ENCODE measurements around the gene GALNT15.

The GALNT15 gene

DNA sequence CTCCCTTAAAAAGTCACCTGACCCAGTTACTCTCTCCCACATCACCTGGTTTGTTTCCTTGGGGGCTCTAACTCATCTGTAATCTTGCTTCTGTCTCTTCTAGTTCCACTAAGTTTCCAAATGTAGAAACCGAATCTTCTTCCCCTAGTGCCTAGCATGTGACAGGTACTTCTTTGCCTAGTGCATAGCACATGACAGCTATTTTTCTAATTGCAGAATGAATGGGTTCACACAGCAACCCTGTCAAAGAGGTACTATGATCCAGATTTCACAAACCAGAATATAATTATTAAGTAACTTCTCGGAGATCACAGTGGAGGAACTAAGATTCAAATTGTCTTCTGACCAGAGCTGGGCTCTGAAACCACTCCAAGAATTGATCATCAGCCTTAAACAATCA lies 82.8 kb downstream of the GALNT15 start:
- Histone ChIP-seq H4K8ac (ENCODE audit: low read length) (no peak overlapping the region), H3K9me3 (ENCODE audit: control insufficient read depth, low read length) (no peaks in the 10 kb centered on the region), H2BK120ac (ENCODE audit: low read depth, low read length) (no peak overlapping the region), H2BK15ac (ENCODE audit: low read depth, poor library complexity, severe bottlenecking) (no peak overlapping the region), H3K79me1 (replicated peaks; ENCODE audit: low read length, poor library complexity, severe bottlenecking) (peaks cover 20% of the 10 kb centered on the region), H2BK12ac (ENCODE audit: low read length in 2 of 2) (no peak overlapping the region), H4K91ac (ENCODE audit: low read length) (no peak overlapping the region), H3K27ac (ENCODE audit: low read length, poor library complexity, severe bottlenecking) (no peak overlapping the region), H3K4ac (ENCODE audit: low read depth in 1 of 2, low read length in 2 of 2) (no peak overlapping the region), H2AFZ (ENCODE audit: low read depth, low read length) (no peak overlapping the region), H3K18ac (ENCODE audit: low read depth in 1 of 2, low read length in 2 of 2) (no peak overlapping the region), H2AK5ac (ENCODE audit: low read length, severe bottlenecking) (no peak overlapping the region), H3K4me2 (ENCODE audit: low read length, poor library complexity, severe bottlenecking) (no peak overlapping the region), H3K23ac (ENCODE audit: low read length in 2 of 2) (no peak overlapping the region), H3K36me3 (ENCODE audit: control insufficient read depth in 1 of 2, insufficient read depth in 2 of 2, low read depth in 1 of 2, low read length in 2 of 2) (peaks cover 8 to 41% of the 10 kb centered on the region in 2 experiments), H2BK5ac (ENCODE audit: low read depth, low read length, poor library complexity, severe bottlenecking) (no peak overlapping the region), H3K9ac (ENCODE audit: low read length) (no peak overlapping the region), H3K4me3 (ENCODE audit: insufficient read depth in 1 of 2, low read depth in 1 of 2, low read length in 2 of 2) (no peak overlapping the region), H3K4me1 (ENCODE audit: control insufficient read depth, insufficient read depth, low read depth, low read length) (no peaks in the 10 kb centered on the region), H3K14ac (ENCODE audit: low read length in 2 of 2) (no peak overlapping the region), H3K27me3 (ENCODE audit: control insufficient read depth in 1 of 2, insufficient read depth in 1 of 2, low read length in 2 of 2) (no peaks in the 10 kb centered on the region)
- 95% methylated on average over 2 of the region's 2 CpGs for WGBS
- no peak for DNase-seq

GRCh38 chr3:16258177-16258576 lies 83.7 kb downstream of the GALNT15 start:
- WGBS = 92% methylated on average over 5 of the region's 5 CpGs
- no peak overlapping the region for H3K14ac ChIP-seq (ENCODE audit: low read length in 2 of 2)

DNA sequence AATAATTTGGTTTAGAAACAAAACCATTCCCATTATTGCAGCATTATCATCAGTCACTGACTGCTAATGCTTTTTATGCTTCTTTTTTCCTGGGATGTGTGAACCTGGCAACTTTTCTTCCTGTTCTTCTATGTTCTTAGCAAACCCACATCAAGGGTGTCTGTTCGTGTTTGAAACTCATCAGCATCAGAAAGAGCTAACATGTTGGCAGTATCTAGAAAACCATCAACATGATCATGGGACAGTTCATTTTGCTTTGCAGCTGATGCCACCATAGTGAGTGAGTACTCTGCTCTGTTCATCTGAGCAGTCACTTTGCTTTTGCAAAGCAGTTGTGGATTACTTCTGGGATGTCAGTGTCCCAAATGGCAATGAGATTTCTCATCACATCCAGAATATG lies 84.4 kb downstream of the GALNT15 start:
- Histone ChIP-seq H4K91ac (ENCODE audit: low read length) (no peak overlapping the region), H3K14ac (ENCODE audit: low read length in 2 of 2) (no peak overlapping the region), H2BK5ac (ENCODE audit: low read depth, low read length, poor library complexity, severe bottlenecking) (no peak overlapping the region), H3K4me3 (ENCODE audit: insufficient read depth in 1 of 2, low read depth in 1 of 2, low read length in 2 of 2) (no peak overlapping the region), H3K9ac (ENCODE audit: low read length) (no peak overlapping the region), H3K18ac (ENCODE audit: low read depth in 1 of 2, low read length in 2 of 2) (no peak overlapping the region), H2BK15ac (ENCODE audit: low read depth, poor library complexity, severe bottlenecking) (no peak overlapping the region), H3K4me2 (ENCODE audit: low read length, poor library complexity, severe bottlenecking) (no peak overlapping the region), H2AFZ (ENCODE audit: low read depth, low read length) (no peak overlapping the region), H3K27me3 (ENCODE audit: control insufficient read depth in 1 of 2, insufficient read depth in 1 of 2, low read length in 2 of 2) (no peaks in the 10 kb centered on the region), H3K4ac (ENCODE audit: low read depth in 1 of 2, low read length in 2 of 2) (no peak overlapping the region), H3K4me1 (ENCODE audit: control insufficient read depth, insufficient read depth, low read depth, low read length) (no peaks in the 10 kb centered on the region), H4K8ac (ENCODE audit: low read length) (no peak overlapping the region), H3K27ac (ENCODE audit: low read length, poor library complexity, severe bottlenecking) (no peak overlapping the region), H3K9me3 (ENCODE audit: control insufficient read depth, low read length) (no peaks in the 10 kb centered on the region), H2BK120ac (ENCODE audit: low read depth, low read length) (no peak overlapping the region), H2AK5ac (ENCODE audit: low read length, severe bottlenecking) (no peak overlapping the region), H3K23ac (ENCODE audit: low read length in 2 of 2) (no peak overlapping the region), H2BK12ac (ENCODE audit: low read length in 2 of 2) (no peak overlapping the region), H3K79me1 (replicated peaks; ENCODE audit: low read length, poor library complexity, severe bottlenecking) (peaks cover 21% of the 10 kb centered on the region), H3K36me3 (ENCODE audit: control insufficient read depth in 1 of 2, insufficient read depth in 2 of 2, low read depth in 1 of 2, low read length in 2 of 2) (peaks cover 8 to 51% of the 10 kb centered on the region in 2 experiments)
- WGBS = 96% methylated on average over 1 of the region's 1 CpG
- no peak for DNase-seq

More at GRCh38 chr3:16258177-16258576, 83.7 kb downstream of the GALNT15 start:
- no peak overlapping the region for H4K91ac ChIP-seq (ENCODE audit: low read length)
- no peak overlapping the region for H3K4me2 ChIP-seq (ENCODE audit: low read length, poor library complexity, severe bottlenecking)
- H3K18ac ChIP-seq (ENCODE audit: low read depth in 1 of 2, low read length in 2 of 2) = no peak overlapping the region
- H2BK15ac ChIP-seq (ENCODE audit: low read depth, poor library complexity, severe bottlenecking) = no peak overlapping the region
- H3K4me1 ChIP-seq (ENCODE audit: control insufficient read depth, insufficient read depth, low read depth, low read length) = no peaks in the 10 kb centered on the region
- H3K27me3 ChIP-seq (ENCODE audit: control insufficient read depth in 1 of 2, insufficient read depth in 1 of 2, low read length in 2 of 2) = no peaks in the 10 kb centered on the region
- no peak overlapping the region for H2BK5ac ChIP-seq (ENCODE audit: low read depth, low read length, poor library complexity, severe bottlenecking)
- H2AFZ ChIP-seq (ENCODE audit: low read depth, low read length) = no peak overlapping the region
- no peak overlapping the region for H3K4ac ChIP-seq (ENCODE audit: low read depth in 1 of 2, low read length in 2 of 2)
- H3K23ac ChIP-seq (ENCODE audit: low read length in 2 of 2) = no peak overlapping the region
- no peak overlapping the region for H3K4me3 ChIP-seq (ENCODE audit: insufficient read depth in 1 of 2, low read depth in 1 of 2, low read length in 2 of 2)
- peaks cover 21% of the 10 kb centered on the region for H3K79me1 ChIP-seq (replicated peaks; ENCODE audit: low read length, poor library complexity, severe bottlenecking)
- H3K9me3 ChIP-seq (ENCODE audit: control insufficient read depth, low read length) = no peaks in the 10 kb centered on the region
- H4K8ac ChIP-seq (ENCODE audit: low read length) = no peak overlapping the region
- no peak overlapping the region for H2AK5ac ChIP-seq (ENCODE audit: low read length, severe bottlenecking)
- H3K27ac ChIP-seq (ENCODE audit: low read length, poor library complexity, severe bottlenecking) = no peak overlapping the region
- peaks cover 8 to 50% of the 10 kb centered on the region in 2 experiments for H3K36me3 ChIP-seq (ENCODE audit: control insufficient read depth in 1 of 2, insufficient read depth in 2 of 2, low read depth in 1 of 2, low read length in 2 of 2)
- DNase-seq = no peak
- no peak overlapping the region for H3K9ac ChIP-seq (ENCODE audit: low read length)
- no peak overlapping the region for H2BK120ac ChIP-seq (ENCODE audit: low read depth, low read length)
- H2BK12ac ChIP-seq (ENCODE audit: low read length in 2 of 2) = no peak overlapping the region

DNA sequence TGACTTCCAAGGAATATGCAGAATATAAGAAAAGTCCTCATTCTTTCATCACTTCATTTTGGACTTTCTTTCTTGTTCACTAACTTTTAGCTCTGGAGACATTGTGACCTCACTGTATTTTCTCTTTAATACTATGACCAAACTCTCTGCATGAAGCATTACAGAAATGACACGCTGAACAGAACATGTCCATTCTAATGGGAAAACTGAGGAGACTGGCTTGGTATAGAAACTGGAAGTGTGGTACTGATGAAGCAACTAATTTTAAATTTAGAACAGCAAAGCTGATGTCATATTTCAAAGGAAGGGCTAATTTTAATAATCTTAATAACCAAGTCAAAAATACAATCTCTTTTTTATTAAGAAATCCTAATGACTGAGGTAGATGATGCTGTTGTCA lies 85.6 kb downstream of the GALNT15 start:
- no peak overlapping the region for H2BK5ac ChIP-seq (ENCODE audit: low read depth, low read length, poor library complexity, severe bottlenecking)
- no peak overlapping the region for H3K27ac ChIP-seq (ENCODE audit: low read length, poor library complexity, severe bottlenecking)
- no peak overlapping the region for H2BK15ac ChIP-seq (ENCODE audit: low read depth, poor library complexity, severe bottlenecking)
- no peak overlapping the region for H2AFZ ChIP-seq (ENCODE audit: low read depth, low read length)
- H3K4me2 ChIP-seq (ENCODE audit: low read length, poor library complexity, severe bottlenecking) = no peak overlapping the region
- no peak overlapping the region for H2BK12ac ChIP-seq (ENCODE audit: low read length in 2 of 2)
- 83% methylated on average over 1 of the region's 1 CpG for WGBS
- H3K4me1 ChIP-seq (ENCODE audit: control insufficient read depth, insufficient read depth, low read depth, low read length) = peaks cover 2% of the 10 kb centered on the region
- peaks cover 24% of the 10 kb centered on the region for H3K79me1 ChIP-seq (replicated peaks; ENCODE audit: low read length, poor library complexity, severe bottlenecking)
- H3K9me3 ChIP-seq (ENCODE audit: control insufficient read depth, low read length) = no peaks in the 10 kb centered on the region
- no peak overlapping the region for H3K14ac ChIP-seq (ENCODE audit: low read length in 2 of 2)
- H4K8ac ChIP-seq (ENCODE audit: low read length) = no peak overlapping the region
- no peaks in the 10 kb centered on the region for H3K27me3 ChIP-seq (ENCODE audit: control insufficient read depth in 1 of 2, insufficient read depth in 1 of 2, low read length in 2 of 2)
- H3K4me3 ChIP-seq (ENCODE audit: insufficient read depth in 1 of 2, low read depth in 1 of 2, low read length in 2 of 2) = no peak overlapping the region
- peaks cover 6 to 51% of the 10 kb centered on the region in 2 experiments for H3K36me3 ChIP-seq (ENCODE audit: control insufficient read depth in 1 of 2, insufficient read depth in 2 of 2, low read depth in 1 of 2, low read length in 2 of 2)
- DNase-seq = no peak
- H2BK120ac ChIP-seq (ENCODE audit: low read depth, low read length) = no peak overlapping the region
- no peak overlapping the region for H2AK5ac ChIP-seq (ENCODE audit: low read length, severe bottlenecking)
- H3K18ac ChIP-seq (ENCODE audit: low read depth in 1 of 2, low read length in 2 of 2) = no peak overlapping the region
- H3K9ac ChIP-seq (ENCODE audit: low read length) = no peak overlapping the region
- no peak overlapping the region for H3K4ac ChIP-seq (ENCODE audit: low read depth in 1 of 2, low read length in 2 of 2)
- H3K23ac ChIP-seq (ENCODE audit: low read length in 2 of 2) = no peak overlapping the region
- no peak overlapping the region for H4K91ac ChIP-seq (ENCODE audit: low read length)

All from mesenchymal stem cell (in vitro differentiated cells and primary cell).